Fibroblast of lung (primary cell): ENCODE results near the gene HOXB6. TPM values are rescaled to one million over a fixed set of nuclear protein-coding genes. Genes with fewer than 3 reads are reported as not detected.
A peak's percentile ranks its signal among the peaks of the same experiment; 100 is the strongest.

Source experiments
- DNase-seq, 2 donors: peaks; one replicate each; pipeline versions ENCODE4 v3.0.0 to v3.0.0-alpha.2; 2010; ENCODE audit warnings: low read depth in 2 of 2
- H2AFZ ChIP-seq: 2 replicates; pipeline ENCODE4 v1.5.1; 2012; ENCODE audit warnings: low read length, control low read depth, inconsistent platforms
- H3K27ac ChIP-seq: 2 replicates; pipeline ENCODE4 v1.5.1; 2011; ENCODE audit warnings: low read length, control low read depth; ENCODE audit not compliant: insufficient read depth
- H3K27me3 ChIP-seq: 2 replicates; pipeline ENCODE4 v1.5.1; 2011; ENCODE audit warnings: mild to moderate bottlenecking, low read length; ENCODE audit not compliant: control insufficient read depth, insufficient read depth
- H3K36me3 ChIP-seq: 2 replicates; pipeline ENCODE4 v1.5.1; 2011; ENCODE audit warnings: low read length; ENCODE audit not compliant: control insufficient read depth, insufficient read depth
- H3K4me1 ChIP-seq: 2 replicates; pipeline ENCODE4 v1.5.1; 2011; ENCODE audit warnings: low read length; ENCODE audit not compliant: control insufficient read depth, insufficient read depth; ENCODE audit errors: extremely low read depth
- H3K4me2 ChIP-seq: 2 replicates; pipeline ENCODE4 v1.5.1; 2011; ENCODE audit warnings: low read length, control low read depth; ENCODE audit not compliant: insufficient read depth; ENCODE audit errors: extremely low read depth
- H3K4me3 ChIP-seq, 4 experiments: fragments of 200-600 bp in 1 of 4; sonication (generic) in 1 of 4; replicated peaks in 1 of 4; 2 replicates each; pipeline ENCODE4 v1.5.1; 2011 to 2016; ENCODE audit warnings: low read length in 4 of 4, low read depth in 3 of 4, mild to moderate bottlenecking in 3 of 4, control low read depth in 2 of 4, inconsistent platforms in 1 of 4, mixed read lengths in 1 of 4; ENCODE audit not compliant: insufficient read depth in 1 of 4; ENCODE audit errors: control extremely low read depth in 1 of 4
- H3K79me2 ChIP-seq: 2 replicates; pipeline ENCODE4 v1.5.1; 2012; ENCODE audit warnings: mild to moderate bottlenecking, low read length, inconsistent platforms; ENCODE audit not compliant: control insufficient read depth, insufficient read depth
- H3K9ac ChIP-seq: 2 replicates; pipeline ENCODE4 v1.5.1; 2011; ENCODE audit warnings: mild to moderate bottlenecking, low read length, control low read depth; ENCODE audit not compliant: insufficient read depth
- H3K9me3 ChIP-seq: 2 replicates; pipeline ENCODE4 v1.5.1; 2012; ENCODE audit warnings: low read depth, low read length; ENCODE audit not compliant: control insufficient read depth, insufficient read depth
- H4K20me1 ChIP-seq: 2 replicates; pipeline ENCODE4 v1.5.1; 2011; ENCODE audit warnings: low read length; ENCODE audit not compliant: control insufficient read depth, insufficient read depth; ENCODE audit errors: extremely low read depth
- EZH2 ChIP-seq: IDR thresholded peaks from 2 replicates; pipeline ENCODE4 v1.5.1; 2012; ENCODE audit warnings: low read length, control low read depth, mild to moderate bottlenecking; ENCODE audit errors: missing control alignments
- polyA plus RNA-seq, 2 donors: library from polyadenylated mRNA; depleted of rRNA in 1 of 2; stranded (reverse) in 1 of 2; unstranded in 1 of 2; fragments of >200 nt; gene quantifications; 2 replicates each; pipeline ENCODE4 v1.2.1, GENCODE V29; 2011 to 2012; ENCODE audit warnings: missing spikeins in 1 of 2
- total RNA-seq: library from RNA; depleted of rRNA; stranded (reverse); fragments of >200 nt; gene quantifications from 2 replicates; pipeline ENCODE4 v1.2.1, GENCODE V29; 2014
- TF ChIP-seq, protein P1 (sequence below), 2 donors: IDR thresholded peaks in 1 of 2; conservative IDR thresholded peaks in 1 of 2; 1 replicate in 1 of 2; 2 replicates in 1 of 2; pipeline ENCODE4 v1.5.1; 2011 to 2012; ENCODE audit warnings: low read length in 2 of 2, control low read depth in 1 of 2, inconsistent platforms in 1 of 2, low read depth in 1 of 2, mild to moderate bottlenecking in 1 of 2

Gene HOXB6
- total and polyA plus RNA-seq, 2 donors (not counting 1 experiment from before 2014, with no cell fraction given): 16.2 to 28.9 TPM

DNA sequence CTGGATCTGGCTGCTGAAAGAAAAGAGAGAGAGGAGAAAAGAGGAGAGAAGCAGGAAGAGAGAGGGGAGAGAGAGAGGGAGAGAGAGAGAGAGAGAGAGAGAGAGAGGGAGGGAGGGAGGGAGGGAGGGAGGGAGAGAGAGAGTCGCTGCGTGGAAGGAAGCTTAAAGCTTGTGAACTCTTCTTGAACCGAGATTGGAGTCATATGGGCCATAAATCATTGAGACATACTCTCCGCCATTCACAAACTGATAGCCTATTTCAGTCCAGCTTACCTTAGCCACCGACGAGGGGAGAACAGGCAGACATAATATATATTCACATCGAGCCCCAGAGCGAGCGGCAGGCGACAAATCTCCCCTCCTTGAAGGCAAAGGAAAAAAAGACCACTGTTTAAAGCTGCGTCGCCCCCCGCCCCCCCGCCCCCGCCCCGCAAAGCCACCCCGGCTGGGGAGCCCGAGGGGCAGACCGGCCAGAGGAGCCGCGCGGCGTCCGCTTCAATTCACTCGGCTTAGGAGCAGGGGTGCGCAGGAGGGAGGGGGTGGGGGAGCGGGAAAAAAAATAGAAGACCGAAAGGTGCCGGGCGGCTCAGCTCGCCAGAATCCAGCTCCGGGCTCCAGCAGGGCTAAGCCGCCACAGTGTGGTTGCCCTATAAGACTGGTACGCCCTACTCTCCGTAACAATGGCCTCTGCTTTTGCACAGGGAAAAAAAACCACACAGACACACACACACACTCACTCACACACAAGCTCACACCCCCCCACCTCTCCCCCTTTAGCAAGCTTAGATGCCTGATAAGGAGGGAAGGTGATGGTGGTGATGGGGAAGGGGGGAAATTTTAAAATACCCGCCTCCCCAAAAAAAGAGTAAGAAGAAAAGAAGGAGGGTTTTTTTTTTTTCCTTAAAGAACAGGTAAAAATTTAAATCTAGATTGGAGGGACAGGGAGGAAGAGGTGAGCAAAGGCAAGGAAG is 49.2 kb downstream of the HOXB6 start:
- Histone ChIP-seq H3K9ac (peak overlapping the region; percentile 78), H4K20me1 (no peaks in the 10 kb centered on the region), H2AFZ (no peak overlapping the region), H3K79me2 (peaks cover 97% of the 10 kb centered on the region), H3K4me2 (peak overlapping the region; percentile 100), H3K4me1 (peaks cover 55% of the 10 kb centered on the region), H3K36me3 (peaks cover 19% of the 10 kb centered on the region), H3K27me3 (no peaks in the 10 kb centered on the region), H3K27ac (peak overlapping the region; percentile 91), H3K4me3 (peak overlapping the region; percentile 68 to 88 (median 78)), H3K9me3 (no peaks in the 10 kb centered on the region)
- no peak for TF ChIP-seq EZH2
- TF ChIP-seq, protein P1, sequence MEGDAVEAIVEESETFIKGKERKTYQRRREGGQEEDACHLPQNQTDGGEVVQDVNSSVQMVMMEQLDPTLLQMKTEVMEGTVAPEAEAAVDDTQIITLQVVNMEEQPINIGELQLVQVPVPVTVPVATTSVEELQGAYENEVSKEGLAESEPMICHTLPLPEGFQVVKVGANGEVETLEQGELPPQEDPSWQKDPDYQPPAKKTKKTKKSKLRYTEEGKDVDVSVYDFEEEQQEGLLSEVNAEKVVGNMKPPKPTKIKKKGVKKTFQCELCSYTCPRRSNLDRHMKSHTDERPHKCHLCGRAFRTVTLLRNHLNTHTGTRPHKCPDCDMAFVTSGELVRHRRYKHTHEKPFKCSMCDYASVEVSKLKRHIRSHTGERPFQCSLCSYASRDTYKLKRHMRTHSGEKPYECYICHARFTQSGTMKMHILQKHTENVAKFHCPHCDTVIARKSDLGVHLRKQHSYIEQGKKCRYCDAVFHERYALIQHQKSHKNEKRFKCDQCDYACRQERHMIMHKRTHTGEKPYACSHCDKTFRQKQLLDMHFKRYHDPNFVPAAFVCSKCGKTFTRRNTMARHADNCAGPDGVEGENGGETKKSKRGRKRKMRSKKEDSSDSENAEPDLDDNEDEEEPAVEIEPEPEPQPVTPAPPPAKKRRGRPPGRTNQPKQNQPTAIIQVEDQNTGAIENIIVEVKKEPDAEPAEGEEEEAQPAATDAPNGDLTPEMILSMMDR (conservative IDR thresholded peaks at IDR 0.05 in 1 of 2, IDR thresholded peaks at IDR 0.05 in 1 of 2; ENCODE audit: low read depth in 1 of 2, low read length in 2 of 2): no peak
- DNase-seq: peak; percentile 99

DNA sequence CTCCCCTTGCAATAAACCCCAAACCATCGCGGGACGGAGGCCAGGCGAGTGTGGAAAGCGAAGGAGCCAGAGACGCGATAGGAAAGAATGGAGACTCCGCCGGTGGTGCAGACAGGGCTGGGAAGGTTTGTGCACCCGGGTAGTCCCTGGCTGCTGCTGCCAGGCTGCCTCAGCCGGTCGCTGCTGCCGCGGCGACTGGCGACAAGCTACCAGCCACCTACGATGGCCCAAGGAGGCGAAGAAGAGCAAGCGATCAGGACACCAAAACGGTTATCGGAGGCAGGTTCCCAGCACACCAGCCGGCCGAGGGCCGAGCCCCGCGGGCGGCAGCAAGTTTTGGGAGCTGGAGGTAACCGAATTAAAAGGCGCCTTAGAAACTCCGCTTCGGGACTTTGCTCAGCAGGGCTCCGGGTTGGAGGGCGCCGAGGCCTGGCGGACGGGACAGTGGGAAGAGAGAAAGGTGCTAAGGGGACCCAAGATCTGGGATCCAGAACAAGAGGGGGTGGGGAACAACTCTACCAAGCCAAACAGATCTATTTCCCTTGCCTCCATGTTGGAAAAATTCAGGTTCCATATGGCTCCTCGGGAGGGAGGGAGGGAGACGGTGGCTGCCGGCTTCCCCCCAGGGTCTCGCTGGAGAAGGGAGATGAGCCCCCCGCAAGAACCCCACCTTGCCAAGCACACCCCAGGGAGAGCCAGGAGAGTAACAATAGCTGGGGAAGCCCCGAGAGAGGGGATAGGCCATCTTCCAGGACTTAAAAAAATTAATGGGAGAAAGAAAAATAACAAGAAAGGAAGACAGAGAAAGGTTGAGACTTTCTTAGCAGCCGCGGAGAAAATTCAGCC is 50.2 kb downstream of the HOXB6 start:
- H3K4me1 ChIP-seq: peaks cover 55% of the 10 kb centered on the region
- H2AFZ ChIP-seq: no peak overlapping the region
- H3K4me3 ChIP-seq: peak overlapping the region; percentile 68 to 88 (median 78)

More for the DNA sequence above, 50.2 kb downstream of the HOXB6 start:
- Histone ChIP-seq H3K9me3 (no peaks in the 10 kb centered on the region), H3K4me2 (peak overlapping the region; percentile 100), H3K27ac (peak overlapping the region; percentile 91), H3K27me3 (no peaks in the 10 kb centered on the region), H3K79me2 (peaks cover 97% of the 10 kb centered on the region), H4K20me1 (no peaks in the 10 kb centered on the region), H3K36me3 (peaks cover 21% of the 10 kb centered on the region), H3K9ac (peak overlapping the region; percentile 78)
- DNase-seq: peak; percentile 34 to 55
- TF ChIP-seq, protein P1 (conservative IDR thresholded peaks at IDR 0.05 in 1 of 2, IDR thresholded peaks at IDR 0.05 in 1 of 2; ENCODE audit: low read depth in 1 of 2, low read length in 2 of 2): no peak
- TF ChIP-seq EZH2: no peak
